ENCODE results near the gene SLC39A11.

The SLC39A11 gene

GRCh38 chr17:72684405-72685020, 408.0 kb downstream of the SLC39A11 start:
- DNase-seq (ENCODE audit: low read depth) = no peak

- no peak for DNase-seq (ENCODE audit: low read depth)
Measured at GRCh38 chr17:72683506-72684404, 408.7 kb downstream of the SLC39A11 start.

GRCh38 chr17:72682605-72683004, 409.9 kb downstream of the SLC39A11 start:
- DNase-seq (ENCODE audit: low read depth) = no peak

GRCh38 chr17:72681844-72682243, 410.6 kb downstream of the SLC39A11 start:
- DNase-seq (ENCODE audit: low read depth) = no peak

- no peak for DNase-seq (ENCODE audit: low read depth)
Measured at GRCh38 chr17:72677714-72678390, 414.6 kb downstream of the SLC39A11 start.

- DNase-seq (ENCODE audit: low read depth) = no peak
Measured at GRCh38 chr17:72677108-72677507, 415.4 kb downstream of the SLC39A11 start.

GRCh38 chr17:72672729-72673128, 419.8 kb downstream of the SLC39A11 start:
- DNase-seq (ENCODE audit: low read depth) = no peak

GRCh38 chr17:72671016-72671415, 421.5 kb downstream of the SLC39A11 start:
- DNase-seq (ENCODE audit: low read depth) = no peak

- no peak for DNase-seq (ENCODE audit: low read depth)
Measured at GRCh38 chr17:72667096-72668063, 425.1 kb downstream of the SLC39A11 start.

GRCh38 chr17:72665852-72666851, 426.3 kb downstream of the SLC39A11 start:
- no peak for DNase-seq (ENCODE audit: low read depth)

- DNase-seq (ENCODE audit: low read depth) = no peak
Measured at GRCh38 chr17:72662827-72663190, 429.7 kb downstream of the SLC39A11 start.

GRCh38 chr17:72661945-72662826, 430.3 kb downstream of the SLC39A11 start:
- no peak for DNase-seq (ENCODE audit: low read depth)

GRCh38 chr17:72661116-72661944, 431.2 kb downstream of the SLC39A11 start:
- no peak for DNase-seq (ENCODE audit: low read depth)

- DNase-seq (ENCODE audit: low read depth) = no peak
Measured at GRCh38 chr17:72660274-72661115, 432.0 kb downstream of the SLC39A11 start.

- DNase-seq (ENCODE audit: low read depth) = no peak
Measured at GRCh38 chr17:72659811-72660210, 432.7 kb downstream of the SLC39A11 start.

- no peak for DNase-seq (ENCODE audit: low read depth)
Measured at GRCh38 chr17:72658675-72659074, 433.8 kb downstream of the SLC39A11 start.

GRCh38 chr17:72657467-72658317, 434.8 kb downstream of the SLC39A11 start:
- no peak for DNase-seq (ENCODE audit: low read depth)

Measured in activated T-helper 1 cell treated with Interleukin-2 at 50 U/mL for 16 hours (primary cell).